Right hindlimb (tissue), 1 donor: ENCODE results near the gene CNOT6L.

Source experiments
- DNase-seq: peaks from one replicate; pipeline ENCODE4 v3.0.0-alpha.2; 2018

The CNOT6L gene

DNA sequence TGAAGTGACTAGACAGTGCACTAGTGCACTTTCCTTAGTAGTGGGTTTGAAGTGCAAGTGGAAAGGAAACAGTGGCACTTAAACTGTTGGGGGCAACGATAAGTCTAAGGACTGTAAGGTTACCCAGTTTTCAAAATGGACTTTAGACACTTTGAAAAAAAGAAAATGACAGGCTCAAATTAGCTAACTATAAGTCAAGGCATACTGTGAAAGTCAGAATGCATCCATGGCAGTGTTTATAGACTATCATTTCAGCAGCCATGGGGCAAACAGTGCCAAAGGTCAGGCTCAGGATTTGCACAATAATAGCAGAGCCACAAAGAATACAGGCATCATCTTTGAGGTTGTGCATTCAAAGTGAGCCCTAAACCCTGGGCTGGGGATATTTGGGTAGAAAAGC, 109.1 kb downstream of the CNOT6L start:
- no peak for DNase-seq

GRCh38 chr4:77706717-77707116, 112.5 kb downstream of the CNOT6L start:
- no peak for DNase-seq

- DNase-seq: no peak
Observed at GRCh38 chr4:77703666-77704065, 115.5 kb downstream of the CNOT6L start.

DNA sequence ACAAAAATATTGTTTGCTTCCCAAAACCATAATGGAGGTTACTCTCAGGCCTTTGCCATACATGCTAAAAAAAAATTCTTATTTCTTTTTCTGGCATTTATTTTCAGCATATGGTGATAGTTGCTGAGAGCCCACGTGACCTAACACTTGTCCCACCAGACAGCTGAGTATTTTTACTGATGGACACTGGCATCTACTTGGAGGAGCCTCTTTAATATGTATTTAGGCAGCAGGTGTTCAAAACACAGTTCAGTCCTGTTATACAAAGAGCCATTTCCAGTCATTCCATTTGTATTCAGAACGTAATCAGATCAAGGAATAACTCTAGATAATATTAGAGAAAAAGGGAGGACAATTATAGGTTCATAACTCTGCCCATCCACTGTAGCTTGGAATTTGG, 118.0 kb downstream of the CNOT6L start:
- no peak for DNase-seq

DNA sequence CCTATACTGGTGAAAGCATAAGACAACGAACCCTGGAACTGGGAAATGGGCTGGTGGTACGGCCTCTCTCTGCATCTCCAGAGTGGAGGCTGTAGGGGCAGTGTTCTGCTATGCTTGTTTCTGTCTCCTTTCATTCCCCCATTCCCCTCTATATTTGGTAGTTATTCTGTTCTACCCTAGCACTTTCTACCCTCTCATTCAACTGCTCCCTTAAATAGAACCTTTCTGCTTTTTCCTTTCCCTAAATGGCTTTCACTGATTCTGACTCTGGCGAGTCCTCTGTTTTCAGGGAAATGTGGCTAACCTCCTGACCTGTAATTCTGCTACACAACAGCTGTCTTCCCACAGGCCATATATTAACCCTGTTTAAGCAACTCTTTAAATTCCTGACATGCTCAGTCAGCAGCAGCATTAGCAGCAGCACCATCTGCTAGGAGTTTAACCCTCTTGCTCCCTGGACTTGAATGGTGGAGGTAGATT, 119.4 kb downstream of the CNOT6L start:
- peak; percentile 59 for DNase-seq

DNA sequence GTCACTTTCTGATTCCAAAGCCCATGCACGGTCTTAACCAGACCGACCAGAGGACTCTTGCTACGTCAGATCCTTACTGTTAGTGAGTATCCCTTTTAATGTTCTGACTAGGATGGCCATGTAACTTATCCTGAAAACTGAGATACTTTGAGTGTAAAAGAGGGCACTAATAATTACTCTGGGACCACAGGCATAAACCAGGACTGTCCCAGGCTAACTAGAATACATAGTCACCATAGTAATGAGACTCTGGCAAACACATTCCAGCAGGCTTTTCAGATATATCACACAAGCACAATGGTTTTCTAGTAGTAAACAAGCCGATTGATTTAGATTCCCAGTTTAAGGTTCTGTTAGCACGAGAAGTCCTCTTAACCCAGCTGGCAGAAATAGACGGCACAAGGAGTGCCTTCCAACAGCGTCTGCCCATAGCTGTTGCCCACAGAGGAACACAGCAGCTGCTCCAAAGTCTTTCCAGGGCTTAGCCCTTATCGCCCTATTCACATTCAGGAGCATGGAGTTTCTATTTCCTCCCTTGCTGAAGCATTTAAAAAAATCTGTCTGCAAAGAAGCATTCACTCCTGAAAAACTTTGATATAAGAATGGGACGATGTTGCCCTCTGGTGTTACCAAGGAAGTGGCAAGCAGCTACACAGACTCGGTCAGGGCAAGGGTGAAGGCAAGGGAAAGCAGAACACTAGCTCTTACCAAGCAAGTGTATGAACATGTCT, 121.1 kb downstream of the CNOT6L start:
- DNase-seq: peak; percentile 60

GRCh38 chr4:77695774-77696173, 123.4 kb downstream of the CNOT6L start:
- DNase-seq: no peak

GRCh38 chr4:77692847-77693432, 126.2 kb downstream of the CNOT6L start:
- no peak for DNase-seq

- no peak for DNase-seq
Observed at GRCh38 chr4:77681792-77682191, 137.4 kb downstream of the CNOT6L start.

DNA sequence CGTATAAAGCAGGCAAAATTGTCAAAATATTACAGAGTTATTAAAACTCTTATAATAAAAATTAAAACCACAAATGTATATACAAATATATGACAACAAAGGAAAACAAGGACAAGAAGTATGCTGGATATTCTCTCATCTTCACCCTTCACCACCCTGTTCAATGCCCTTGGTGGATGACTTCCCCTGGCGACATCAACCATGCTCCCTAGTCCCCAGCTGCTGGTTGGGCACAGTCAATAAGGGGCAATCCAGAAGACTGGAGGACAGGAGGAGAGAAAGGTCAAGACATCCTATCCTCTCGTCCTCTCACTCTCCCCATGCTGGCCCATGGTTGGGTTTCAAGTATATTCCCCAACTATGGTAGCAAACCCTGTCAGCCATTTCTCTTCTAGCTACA, 142.3 kb downstream of the CNOT6L start:
- no peak for DNase-seq

- no peak for DNase-seq
Observed at GRCh38 chr4:77671051-77671450, 148.1 kb downstream of the CNOT6L start.

GRCh38 chr4:77669946-77670590, 149.1 kb downstream of the CNOT6L start:
- no peak for DNase-seq

DNA sequence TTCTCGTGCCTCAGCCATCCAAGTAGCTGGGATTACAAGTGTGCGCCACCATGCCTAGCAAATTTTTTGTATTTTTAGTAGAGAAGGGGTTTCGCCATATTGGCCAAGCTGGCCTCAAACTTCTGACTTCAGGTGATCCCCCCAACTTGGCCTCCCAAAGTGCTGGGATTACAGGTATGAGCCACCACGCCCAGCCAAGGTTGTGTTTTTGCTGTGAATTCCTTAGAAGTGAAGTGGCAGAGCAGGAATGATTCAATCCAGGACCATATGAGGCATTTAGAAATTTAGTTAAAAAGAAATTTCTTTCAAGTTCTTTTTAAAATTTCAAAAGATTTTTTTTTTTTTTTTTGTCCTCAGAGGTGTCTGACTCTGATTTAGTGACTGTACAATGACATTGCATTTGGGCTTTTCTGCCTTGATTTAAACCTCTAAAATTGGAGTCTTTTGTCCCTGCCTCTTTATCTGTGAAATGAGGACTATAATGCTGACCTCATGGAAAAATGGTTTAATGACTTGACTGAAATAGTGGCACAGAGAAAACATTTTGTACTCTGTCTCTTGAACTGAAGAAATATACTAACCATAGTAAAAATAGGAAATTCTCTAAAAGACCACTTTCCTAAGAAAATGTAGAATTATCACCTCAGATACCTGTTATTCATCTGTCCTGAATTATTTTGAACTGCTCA, 153.6 kb downstream of the CNOT6L start:
- no peak for DNase-seq
